Measurements from ENCODE around the gene WRNIP1. TPM values are rescaled to one million over a fixed set of nuclear protein-coding genes. Genes with fewer than 3 reads are reported as not detected.

The WRNIP1 gene
- total RNA-seq, 1 experiment from 2014 or later: 36.3 TPM

DNA sequence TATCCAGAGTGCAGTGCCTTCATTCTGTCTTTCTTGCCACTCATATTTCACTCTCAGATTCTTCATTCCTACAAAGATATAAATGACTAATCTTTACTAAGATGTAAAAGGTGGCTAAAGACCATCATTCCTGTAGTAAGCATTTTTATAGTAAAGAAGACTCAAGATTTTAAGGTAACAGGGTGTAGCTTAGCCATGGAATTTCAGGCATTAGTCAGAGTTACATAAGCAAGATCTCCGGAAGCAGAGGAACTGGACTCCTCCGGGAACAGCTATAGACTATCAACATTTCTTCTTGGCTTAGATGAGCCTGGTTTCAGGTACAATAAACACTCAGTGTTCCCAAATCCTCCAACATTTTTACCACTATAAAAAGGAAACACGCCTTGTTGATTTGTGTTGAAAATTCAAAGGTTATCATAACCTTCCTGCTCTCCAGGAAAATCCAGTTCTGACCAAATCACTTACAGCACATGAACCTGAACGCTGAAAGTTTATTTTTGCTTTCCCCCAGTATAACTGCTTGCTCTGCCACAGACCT lies 52.8 kb downstream of the WRNIP1 start:
- Mint-ChIP-seq H3K36me3 (peaks cover 14% of the 10 kb centered on the region), H3K27me3 (ENCODE audit: low read depth) (no peaks in the 10 kb centered on the region), H3K9me3 (peaks cover 23% of the 10 kb centered on the region), H3K4me1 (no peaks in the 10 kb centered on the region), H3K27ac (no peak overlapping the region), H3K4me3 (no peak overlapping the region)
- ATAC-seq: no peak
- TF ChIP-seq, protein P1, sequence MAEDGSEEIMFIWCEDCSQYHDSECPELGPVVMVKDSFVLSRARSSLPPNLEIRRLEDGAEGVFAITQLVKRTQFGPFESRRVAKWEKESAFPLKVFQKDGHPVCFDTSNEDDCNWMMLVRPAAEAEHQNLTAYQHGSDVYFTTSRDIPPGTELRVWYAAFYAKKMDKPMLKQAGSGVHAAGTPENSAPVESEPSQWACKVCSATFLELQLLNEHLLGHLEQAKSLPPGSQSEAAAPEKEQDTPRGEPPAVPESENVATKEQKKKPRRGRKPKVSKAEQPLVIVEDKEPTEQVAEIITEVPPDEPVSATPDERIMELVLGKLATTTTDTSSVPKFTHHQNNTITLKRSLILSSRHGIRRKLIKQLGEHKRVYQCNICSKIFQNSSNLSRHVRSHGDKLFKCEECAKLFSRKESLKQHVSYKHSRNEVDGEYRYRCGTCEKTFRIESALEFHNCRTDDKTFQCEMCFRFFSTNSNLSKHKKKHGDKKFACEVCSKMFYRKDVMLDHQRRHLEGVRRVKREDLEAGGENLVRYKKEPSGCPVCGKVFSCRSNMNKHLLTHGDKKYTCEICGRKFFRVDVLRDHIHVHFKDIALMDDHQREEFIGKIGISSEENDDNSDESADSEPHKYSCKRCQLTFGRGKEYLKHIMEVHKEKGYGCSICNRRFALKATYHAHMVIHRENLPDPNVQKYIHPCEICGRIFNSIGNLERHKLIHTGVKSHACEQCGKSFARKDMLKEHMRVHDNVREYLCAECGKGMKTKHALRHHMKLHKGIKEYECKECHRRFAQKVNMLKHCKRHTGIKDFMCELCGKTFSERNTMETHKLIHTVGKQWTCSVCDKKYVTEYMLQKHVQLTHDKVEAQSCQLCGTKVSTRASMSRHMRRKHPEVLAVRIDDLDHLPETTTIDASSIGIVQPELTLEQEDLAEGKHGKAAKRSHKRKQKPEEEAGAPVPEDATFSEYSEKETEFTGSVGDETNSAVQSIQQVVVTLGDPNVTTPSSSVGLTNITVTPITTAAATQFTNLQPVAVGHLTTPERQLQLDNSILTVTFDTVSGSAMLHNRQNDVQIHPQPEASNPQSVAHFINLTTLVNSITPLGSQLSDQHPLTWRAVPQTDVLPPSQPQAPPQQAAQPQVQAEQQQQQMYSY (CRISPR knock-in tag; IDR thresholded peaks at IDR 0.05): peak; percentile 47
- TF ChIP-seq, protein P2, sequence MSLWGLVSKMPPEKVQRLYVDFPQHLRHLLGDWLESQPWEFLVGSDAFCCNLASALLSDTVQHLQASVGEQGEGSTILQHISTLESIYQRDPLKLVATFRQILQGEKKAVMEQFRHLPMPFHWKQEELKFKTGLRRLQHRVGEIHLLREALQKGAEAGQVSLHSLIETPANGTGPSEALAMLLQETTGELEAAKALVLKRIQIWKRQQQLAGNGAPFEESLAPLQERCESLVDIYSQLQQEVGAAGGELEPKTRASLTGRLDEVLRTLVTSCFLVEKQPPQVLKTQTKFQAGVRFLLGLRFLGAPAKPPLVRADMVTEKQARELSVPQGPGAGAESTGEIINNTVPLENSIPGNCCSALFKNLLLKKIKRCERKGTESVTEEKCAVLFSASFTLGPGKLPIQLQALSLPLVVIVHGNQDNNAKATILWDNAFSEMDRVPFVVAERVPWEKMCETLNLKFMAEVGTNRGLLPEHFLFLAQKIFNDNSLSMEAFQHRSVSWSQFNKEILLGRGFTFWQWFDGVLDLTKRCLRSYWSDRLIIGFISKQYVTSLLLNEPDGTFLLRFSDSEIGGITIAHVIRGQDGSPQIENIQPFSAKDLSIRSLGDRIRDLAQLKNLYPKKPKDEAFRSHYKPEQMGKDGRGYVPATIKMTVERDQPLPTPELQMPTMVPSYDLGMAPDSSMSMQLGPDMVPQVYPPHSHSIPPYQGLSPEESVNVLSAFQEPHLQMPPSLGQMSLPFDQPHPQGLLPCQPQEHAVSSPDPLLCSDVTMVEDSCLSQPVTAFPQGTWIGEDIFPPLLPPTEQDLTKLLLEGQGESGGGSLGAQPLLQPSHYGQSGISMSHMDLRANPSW (CRISPR knock-in tag; conservative IDR thresholded peaks at IDR 0.05; ENCODE audit: low read depth): no peak
- TF ChIP-seq GRHL2 (CRISPR knock-in tag; IDR thresholded peaks at IDR 0.05; ENCODE audit: insufficient replicate concordance, severe bottlenecking) (no peak), GTF2I (CRISPR knock-in tag; conservative IDR thresholded peaks at IDR 0.05) (no peak), MXD4 (CRISPR knock-in tag; IDR thresholded peaks at IDR 0.05; ENCODE audit: borderline replicate concordance) (no peak), TEAD4 (CRISPR knock-in tag; IDR thresholded peaks at IDR 0.05) (no peak)
- TF ChIP-seq, protein P3, sequence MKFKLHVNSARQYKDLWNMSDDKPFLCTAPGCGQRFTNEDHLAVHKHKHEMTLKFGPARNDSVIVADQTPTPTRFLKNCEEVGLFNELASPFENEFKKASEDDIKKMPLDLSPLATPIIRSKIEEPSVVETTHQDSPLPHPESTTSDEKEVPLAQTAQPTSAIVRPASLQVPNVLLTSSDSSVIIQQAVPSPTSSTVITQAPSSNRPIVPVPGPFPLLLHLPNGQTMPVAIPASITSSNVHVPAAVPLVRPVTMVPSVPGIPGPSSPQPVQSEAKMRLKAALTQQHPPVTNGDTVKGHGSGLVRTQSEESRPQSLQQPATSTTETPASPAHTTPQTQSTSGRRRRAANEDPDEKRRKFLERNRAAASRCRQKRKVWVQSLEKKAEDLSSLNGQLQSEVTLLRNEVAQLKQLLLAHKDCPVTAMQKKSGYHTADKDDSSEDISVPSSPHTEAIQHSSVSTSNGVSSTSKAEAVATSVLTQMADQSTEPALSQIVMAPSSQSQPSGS (CRISPR knock-in tag; IDR thresholded peaks at IDR 0.05; ENCODE audit: borderline replicate concordance, low read depth): no peak
- POLR2A ChIA-PET: no interaction called here
- no peak for DNase-seq (ENCODE audit: low spot score)
- CTCF ChIA-PET: interaction anchor here (1.0 to 1.7 kb wide), 3 partner anchors 27 to 68 kb away, joined by 3 to 11 read pairs (median 3); no protein-coding TSS in a partner anchor

DNA sequence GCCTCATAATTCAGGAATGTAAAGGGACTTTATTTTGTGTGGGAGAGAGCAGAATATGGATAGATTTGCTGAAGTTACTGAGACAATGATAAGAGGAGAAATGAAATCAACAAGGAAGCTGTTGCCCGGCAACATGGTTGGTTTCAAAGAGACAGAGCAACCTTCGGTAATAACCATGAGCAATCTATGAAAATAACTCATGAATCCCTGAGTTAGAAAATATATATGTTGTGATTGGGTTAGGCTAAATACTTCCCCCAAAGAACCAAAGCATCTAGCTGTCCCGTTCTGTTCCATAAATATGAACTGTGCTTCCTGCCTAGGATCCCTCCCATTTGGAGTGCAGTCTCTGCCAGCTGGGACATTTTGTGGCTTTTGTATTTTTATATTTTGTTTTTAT lies 53.4 kb downstream of the WRNIP1 start:
- Mint-ChIP-seq H3K36me3 (peaks cover 14% of the 10 kb centered on the region), H3K4me3 (no peak overlapping the region), H3K27me3 (ENCODE audit: low read depth) (no peaks in the 10 kb centered on the region), H3K27ac (no peak overlapping the region), H3K9me3 (peaks cover 23% of the 10 kb centered on the region), H3K4me1 (no peaks in the 10 kb centered on the region)
- no peak for ATAC-seq
- TF ChIP-seq, protein P4, sequence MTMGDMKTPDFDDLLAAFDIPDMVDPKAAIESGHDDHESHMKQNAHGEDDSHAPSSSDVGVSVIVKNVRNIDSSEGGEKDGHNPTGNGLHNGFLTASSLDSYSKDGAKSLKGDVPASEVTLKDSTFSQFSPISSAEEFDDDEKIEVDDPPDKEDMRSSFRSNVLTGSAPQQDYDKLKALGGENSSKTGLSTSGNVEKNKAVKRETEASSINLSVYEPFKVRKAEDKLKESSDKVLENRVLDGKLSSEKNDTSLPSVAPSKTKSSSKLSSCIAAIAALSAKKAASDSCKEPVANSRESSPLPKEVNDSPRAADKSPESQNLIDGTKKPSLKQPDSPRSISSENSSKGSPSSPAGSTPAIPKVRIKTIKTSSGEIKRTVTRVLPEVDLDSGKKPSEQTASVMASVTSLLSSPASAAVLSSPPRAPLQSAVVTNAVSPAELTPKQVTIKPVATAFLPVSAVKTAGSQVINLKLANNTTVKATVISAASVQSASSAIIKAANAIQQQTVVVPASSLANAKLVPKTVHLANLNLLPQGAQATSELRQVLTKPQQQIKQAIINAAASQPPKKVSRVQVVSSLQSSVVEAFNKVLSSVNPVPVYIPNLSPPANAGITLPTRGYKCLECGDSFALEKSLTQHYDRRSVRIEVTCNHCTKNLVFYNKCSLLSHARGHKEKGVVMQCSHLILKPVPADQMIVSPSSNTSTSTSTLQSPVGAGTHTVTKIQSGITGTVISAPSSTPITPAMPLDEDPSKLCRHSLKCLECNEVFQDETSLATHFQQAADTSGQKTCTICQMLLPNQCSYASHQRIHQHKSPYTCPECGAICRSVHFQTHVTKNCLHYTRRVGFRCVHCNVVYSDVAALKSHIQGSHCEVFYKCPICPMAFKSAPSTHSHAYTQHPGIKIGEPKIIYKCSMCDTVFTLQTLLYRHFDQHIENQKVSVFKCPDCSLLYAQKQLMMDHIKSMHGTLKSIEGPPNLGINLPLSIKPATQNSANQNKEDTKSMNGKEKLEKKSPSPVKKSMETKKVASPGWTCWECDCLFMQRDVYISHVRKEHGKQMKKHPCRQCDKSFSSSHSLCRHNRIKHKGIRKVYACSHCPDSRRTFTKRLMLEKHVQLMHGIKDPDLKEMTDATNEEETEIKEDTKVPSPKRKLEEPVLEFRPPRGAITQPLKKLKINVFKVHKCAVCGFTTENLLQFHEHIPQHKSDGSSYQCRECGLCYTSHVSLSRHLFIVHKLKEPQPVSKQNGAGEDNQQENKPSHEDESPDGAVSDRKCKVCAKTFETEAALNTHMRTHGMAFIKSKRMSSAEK (CRISPR knock-in tag; IDR thresholded peaks at IDR 0.05; ENCODE audit: borderline replicate concordance): no peak
- TF ChIP-seq SMAD3 (CRISPR knock-in tag; IDR thresholded peaks at IDR 0.05; ENCODE audit: borderline replicate concordance): no peak
- no peak for TF ChIP-seq ETV6 (CRISPR knock-in tag; IDR thresholded peaks at IDR 0.05)
- TF ChIP-seq, protein P5, sequence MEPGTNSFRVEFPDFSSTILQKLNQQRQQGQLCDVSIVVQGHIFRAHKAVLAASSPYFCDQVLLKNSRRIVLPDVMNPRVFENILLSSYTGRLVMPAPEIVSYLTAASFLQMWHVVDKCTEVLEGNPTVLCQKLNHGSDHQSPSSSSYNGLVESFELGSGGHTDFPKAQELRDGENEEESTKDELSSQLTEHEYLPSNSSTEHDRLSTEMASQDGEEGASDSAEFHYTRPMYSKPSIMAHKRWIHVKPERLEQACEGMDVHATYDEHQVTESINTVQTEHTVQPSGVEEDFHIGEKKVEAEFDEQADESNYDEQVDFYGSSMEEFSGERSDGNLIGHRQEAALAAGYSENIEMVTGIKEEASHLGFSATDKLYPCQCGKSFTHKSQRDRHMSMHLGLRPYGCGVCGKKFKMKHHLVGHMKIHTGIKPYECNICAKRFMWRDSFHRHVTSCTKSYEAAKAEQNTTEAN (CRISPR knock-in tag; IDR thresholded peaks at IDR 0.05): no peak
- no peak for TF ChIP-seq FOXJ3 (CRISPR knock-in tag; IDR thresholded peaks at IDR 0.05; ENCODE audit: borderline replicate concordance)
- TF ChIP-seq ZNF219 (CRISPR knock-in tag; IDR thresholded peaks at IDR 0.05; ENCODE audit: borderline replicate concordance): no peak
- TF ChIP-seq, protein P6, sequence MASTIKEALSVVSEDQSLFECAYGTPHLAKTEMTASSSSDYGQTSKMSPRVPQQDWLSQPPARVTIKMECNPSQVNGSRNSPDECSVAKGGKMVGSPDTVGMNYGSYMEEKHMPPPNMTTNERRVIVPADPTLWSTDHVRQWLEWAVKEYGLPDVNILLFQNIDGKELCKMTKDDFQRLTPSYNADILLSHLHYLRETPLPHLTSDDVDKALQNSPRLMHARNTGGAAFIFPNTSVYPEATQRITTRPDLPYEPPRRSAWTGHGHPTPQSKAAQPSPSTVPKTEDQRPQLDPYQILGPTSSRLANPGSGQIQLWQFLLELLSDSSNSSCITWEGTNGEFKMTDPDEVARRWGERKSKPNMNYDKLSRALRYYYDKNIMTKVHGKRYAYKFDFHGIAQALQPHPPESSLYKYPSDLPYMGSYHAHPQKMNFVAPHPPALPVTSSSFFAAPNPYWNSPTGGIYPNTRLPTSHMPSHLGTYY (CRISPR knock-in tag; IDR thresholded peaks at IDR 0.05): no peak
- TF ChIP-seq, protein P7, sequence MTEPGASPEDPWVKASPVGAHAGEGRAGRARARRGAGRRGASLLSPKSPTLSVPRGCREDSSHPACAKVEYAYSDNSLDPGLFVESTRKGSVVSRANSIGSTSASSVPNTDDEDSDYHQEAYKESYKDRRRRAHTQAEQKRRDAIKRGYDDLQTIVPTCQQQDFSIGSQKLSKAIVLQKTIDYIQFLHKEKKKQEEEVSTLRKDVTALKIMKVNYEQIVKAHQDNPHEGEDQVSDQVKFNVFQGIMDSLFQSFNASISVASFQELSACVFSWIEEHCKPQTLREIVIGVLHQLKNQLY (CRISPR knock-in tag; IDR thresholded peaks at IDR 0.05): no peak
- TF ChIP-seq GRHL2 (CRISPR knock-in tag; IDR thresholded peaks at IDR 0.05; ENCODE audit: insufficient replicate concordance, severe bottlenecking): no peak
- ChIA-PET CTCF (interaction anchor here (0.8 to 1.7 kb wide), 3 partner anchors 28 to 69 kb away, joined by 3 to 11 read pairs (median 3); no protein-coding TSS in a partner anchor), POLR2A (no interaction called here)
- DNase-seq (ENCODE audit: low spot score): no peak

Data from WTC11 (cell line).